NCI-H82 (cell line): Measurements from ENCODE around the gene STUB1.

Experiments used
- DNase-seq: peaks from one replicate; lab custom pipeline; 2025; lab: John Stamatoyannopoulos, UW

STUB1 gene

DNA sequence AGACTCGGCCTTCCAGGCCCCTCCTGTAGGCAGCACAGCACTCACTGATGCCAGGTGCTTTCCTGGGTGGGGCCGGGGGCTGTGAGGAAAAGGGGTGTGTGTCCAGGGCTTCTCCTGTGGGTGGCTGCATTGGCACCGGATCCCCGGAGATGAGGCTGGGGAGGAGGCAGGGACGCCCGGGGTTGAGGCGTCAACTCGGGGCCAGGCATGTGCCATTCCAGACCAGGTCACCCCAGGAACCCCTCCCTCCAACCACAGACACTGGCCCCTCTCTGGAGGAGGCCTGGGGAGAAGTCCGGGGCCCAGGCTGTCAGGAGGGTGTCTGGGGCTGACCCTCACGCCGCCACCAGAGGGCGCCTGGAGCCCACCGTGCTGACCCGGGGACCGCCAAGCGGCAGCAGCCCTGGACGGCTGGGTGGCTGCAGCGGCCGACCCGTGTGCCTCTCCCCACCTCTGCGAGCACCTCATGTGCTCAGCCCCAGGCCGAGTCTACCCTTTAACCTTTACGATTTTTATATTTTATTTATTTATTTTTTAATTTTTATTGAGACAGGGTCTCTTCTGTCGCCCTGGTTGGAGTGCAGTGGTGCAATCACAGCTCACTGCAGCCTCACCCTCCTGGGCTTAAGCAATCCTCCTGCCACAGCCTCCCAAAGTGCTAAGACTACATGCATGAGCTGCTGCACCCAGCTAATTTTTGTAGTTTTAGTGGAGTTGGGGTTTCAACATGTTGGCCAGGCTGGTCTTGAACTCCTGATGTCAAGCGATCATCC is 31.5 kb downstream of the STUB1 start:
- DNase-seq: peak; percentile 81

DNA sequence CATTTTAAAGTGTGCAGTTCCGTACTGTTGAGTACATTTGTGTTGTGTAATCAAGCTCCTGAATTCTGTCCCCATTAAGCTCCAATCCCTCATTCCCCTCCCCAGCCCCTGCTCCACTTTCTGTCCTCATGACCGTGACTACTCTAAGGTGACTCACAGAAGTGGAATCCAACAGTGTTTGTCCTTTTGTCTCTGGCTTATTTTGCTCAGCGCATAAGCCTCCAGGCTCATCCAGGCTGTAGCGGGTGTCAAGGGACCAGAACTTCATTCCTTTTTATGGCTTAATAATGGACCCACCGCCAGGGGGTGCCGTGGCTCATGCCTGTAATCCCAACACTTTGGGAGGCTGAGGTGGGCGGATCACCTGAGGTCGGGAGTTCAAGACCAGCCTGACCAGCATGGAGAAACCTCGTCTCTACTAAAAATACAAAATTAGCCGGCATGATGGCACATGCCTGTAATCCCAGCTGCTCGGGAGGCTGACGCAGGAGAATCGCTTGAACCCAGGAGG is 32.6 kb downstream of the STUB1 start:
- peak; percentile 77 for DNase-seq

GRCh38 chr16:714079-714478 is 33.9 kb downstream of the STUB1 start:
- DNase-seq: no peak

GRCh38 chr16:714558-715476 is 34.6 kb downstream of the STUB1 start, which contains the start of gene METRN:
Gene METRN (plus strand): TSS chr16:715118. CDS start chr16:715290, 172 bp downstream.
- DNase-seq: peak; percentile 91

DNA sequence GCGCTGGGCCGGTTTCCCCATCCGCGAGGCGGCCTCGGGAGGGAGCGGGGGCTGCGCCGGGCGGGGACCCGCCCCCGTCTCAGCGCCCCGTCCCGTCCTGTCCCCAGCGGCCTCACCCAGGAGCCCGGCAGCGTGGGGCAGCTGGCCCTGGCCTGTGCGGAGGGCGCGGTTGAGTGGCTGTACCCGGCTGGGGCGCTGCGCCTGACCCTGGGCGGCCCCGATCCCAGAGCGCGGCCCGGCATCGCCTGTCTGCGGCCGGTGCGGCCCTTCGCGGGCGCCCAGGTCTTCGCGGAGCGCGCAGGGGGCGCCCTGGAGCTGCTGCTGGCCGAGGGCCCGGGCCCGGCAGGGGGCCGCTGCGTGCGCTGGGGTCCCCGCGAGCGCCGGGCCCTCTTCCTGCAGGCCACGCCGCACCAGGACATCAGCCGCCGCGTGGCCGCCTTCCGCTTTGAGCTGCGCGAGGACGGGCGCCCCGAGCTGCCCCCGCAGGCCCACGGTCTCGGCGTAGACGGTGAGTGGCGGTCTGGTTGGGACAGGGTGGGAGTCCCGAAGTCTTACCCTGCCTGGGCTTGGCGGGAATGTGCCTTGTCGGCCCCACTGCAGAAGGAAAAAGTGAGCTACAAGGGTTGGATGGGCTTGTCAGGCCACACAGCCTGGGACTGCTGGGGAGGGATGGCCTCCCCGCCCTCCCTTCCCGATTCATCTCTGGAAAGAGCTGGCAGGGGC is 35.4 kb downstream of the STUB1 start:
- DNase-seq: peak; percentile 41

- no peak for DNase-seq
Measured at GRCh38 chr16:716200-716568, 36.0 kb downstream of the STUB1 start.

- no peak for DNase-seq
Measured at GRCh38 chr16:716768-717325, 36.6 kb downstream of the STUB1 start.

DNA sequence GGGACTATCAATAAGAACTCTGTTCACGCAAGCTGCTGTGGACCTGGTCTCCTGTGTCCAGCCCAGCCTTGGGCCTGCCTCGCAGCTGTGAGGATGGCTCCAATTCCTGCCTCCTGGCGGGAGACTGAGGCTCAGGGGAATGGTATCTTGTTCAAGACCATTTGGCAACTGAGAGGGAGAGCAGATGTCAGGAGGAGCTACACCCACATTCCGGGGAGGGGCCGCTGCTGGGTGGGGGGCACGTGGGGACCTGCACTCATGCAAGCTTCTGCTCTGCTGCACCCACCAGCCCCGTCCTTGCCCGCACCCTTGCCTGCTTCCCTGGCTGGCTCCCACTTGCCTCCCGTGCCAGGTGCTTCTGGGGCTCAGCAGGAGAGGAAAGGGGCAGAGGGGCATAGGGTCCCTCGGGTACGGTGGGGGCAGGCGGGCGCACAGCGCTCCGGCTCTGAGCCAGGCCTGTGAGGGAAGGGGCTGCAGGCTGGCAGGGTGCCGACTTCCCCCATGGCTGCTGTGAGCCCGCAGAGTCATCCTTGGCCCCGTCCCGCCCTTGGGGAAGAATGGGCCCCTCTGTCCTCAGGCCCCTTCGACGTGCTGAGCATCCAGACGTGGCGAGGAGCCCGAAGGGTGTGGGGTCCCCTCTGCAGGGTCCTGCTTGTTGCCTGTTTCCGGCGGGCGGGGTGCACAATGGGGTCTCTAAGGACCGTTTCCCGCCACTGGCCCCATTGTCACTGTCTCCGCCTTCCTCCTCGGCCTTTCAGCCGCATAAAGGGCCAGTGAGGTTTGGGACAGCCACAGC is 37.4 kb downstream of the STUB1 start:
- DNase-seq: no peak

DNA sequence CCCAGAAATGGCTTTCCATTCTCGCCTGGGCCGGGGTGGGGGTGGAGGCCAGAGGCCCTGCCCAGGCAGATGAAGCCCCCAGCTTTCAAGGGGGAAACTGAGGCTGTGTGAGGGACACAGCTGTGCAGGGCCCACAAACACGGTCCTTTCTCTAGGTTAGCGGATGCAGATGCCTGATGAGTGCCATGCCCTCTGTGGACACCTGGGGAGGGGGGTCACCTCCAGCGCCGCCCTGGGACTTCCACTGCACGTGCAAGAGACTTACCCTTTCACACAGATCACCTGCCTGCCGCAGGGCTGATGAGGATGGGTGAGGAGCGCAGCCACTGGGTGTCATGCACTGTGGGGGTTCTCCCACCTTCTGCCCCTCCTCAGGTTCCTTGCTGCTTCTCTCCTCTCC is 38.2 kb downstream of the STUB1 start:
- DNase-seq: no peak

GRCh38 chr16:718922-719321 is 38.7 kb downstream of the STUB1 start:
- DNase-seq: no peak

GRCh38 chr16:719815-720446 is 39.7 kb downstream of the STUB1 start:
- peak; percentile 50 for DNase-seq

DNA sequence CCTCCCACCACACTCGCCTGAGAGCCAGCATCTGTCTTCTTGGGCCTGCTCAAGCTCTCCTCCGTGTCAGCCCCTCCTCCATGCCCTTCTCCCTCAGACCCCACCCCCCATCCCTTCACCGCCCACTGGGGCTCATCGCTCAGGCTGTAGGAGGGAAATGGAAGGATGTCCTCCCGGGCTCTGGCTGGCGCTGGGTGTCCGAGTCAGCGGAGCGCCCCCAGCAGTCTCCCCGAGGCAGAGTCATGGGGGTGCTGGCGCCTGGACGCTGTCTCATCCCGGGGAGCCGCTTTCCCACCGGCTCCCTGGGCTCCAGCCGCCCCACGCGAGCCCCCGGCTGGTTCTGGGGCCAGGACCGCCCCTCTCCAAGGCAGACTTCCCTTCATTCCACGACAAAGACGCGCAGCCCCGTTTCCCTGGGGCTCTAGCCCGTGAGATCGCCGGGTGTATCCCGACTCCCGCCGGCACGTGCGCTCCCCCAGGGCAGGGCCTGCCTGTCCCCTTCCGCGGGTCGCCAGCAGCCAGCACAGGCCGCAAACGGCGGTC is 40.3 kb downstream of the STUB1 start:
- peak; percentile 95 for DNase-seq

GRCh38 chr16:720990-721764 is 41.0 kb downstream of the STUB1 start, which contains the start of gene ANTKMT:
Gene ANTKMT (plus strand): TSS chr16:721146. CDS start chr16:721275, 129 bp downstream.
- DNase-seq: peak; percentile 95

DNA sequence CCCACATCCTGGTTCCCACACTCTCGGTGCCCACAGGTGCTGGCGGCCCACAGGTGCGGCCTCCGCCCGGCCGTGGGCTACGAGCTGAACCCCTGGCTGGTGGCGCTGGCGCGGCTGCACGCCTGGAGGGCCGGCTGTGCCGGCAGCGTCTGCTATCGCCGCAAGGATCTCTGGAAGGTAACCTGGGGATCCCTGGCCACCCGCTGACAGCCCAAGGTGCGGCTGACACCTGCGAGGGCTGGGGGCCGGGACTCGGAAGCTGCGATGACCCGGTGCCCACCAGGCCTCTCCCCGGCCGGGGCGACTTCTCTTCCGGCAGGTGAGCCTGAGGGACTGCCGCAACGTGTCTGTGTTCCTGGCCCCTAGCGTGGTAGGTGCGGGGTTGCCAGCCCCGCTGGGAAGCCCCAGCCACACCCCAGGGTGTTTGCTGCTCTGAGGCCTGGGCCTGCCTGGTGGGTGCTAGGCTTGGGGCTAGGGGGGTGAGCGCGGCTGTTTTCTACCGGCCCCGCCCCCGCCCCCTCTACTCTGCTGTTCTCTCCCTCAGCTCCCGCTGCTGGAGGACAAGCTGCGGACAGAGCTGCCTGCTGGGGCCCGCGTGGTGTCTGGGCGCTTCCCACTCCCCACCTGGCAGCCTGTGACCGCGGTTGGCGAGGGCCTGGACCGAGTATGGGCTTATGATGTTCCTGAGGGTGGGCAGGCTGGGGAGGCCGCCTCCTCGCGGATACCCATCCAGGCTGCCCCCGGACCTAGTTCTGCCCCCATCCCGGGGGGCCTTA is 41.7 kb downstream of the STUB1 start:
- no peak for DNase-seq

- DNase-seq: no peak
Measured at GRCh38 chr16:722835-723633, 42.8 kb downstream of the STUB1 start.

DNA sequence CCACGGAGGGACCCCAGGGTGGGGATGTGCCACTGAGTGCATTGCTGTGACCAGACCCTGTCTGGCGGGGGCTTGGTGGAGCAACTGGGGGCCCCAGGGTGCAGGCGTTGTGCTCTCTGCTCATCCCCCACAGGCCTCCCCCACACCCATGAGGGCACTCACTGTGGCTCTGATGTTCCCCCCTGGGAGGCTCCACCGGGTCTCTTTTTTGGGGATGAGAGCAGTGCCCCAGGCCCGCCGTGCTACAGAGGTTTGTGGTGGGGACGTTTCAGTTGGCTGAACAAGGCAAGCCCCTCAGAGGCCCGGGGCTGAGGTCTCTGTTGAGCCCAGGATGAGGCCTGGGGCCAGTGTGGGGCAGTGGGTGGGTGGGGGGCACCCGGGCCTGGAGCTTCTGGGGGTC is 43.5 kb downstream of the STUB1 start:
- DNase-seq: no peak

GRCh38 chr16:724188-725040 is 44.2 kb downstream of the STUB1 start:
- peak; percentile 31 for DNase-seq
